H1 (cell line): ENCODE results near the gene BPIFB2. TPM values are rescaled to one million over a fixed set of nuclear protein-coding genes. Genes with fewer than 3 reads are reported as not detected.

Experiments used
- RAD21 ChIP-seq, 2 experiments: IDR thresholded peaks in 1 of 2; conservative IDR thresholded peaks in 1 of 2; 2 replicates each; pipeline ENCODE4 v1.6.1; 2011; ENCODE audit warnings: low read depth in 2 of 2, low read length in 2 of 2, improper control_type of control experiment in 1 of 2, inconsistent platforms in 1 of 2, mild to moderate bottlenecking in 1 of 2, moderate library complexity in 1 of 2
- RXRA ChIP-seq: IDR thresholded peaks from 2 replicates; pipeline ENCODE4 v1.6.1; 2011; ENCODE audit warnings: low read depth, mild to moderate bottlenecking, low read length, moderate library complexity; ENCODE audit not compliant: insufficient read depth
- SIX5 ChIP-seq: IDR thresholded peaks from 2 replicates; pipeline ENCODE4 v1.6.1; 2011; ENCODE audit warnings: mild to moderate bottlenecking, low read depth, low read length
- polyA plus RNA-seq, 7 experiments: library from polyadenylated mRNA; depleted of rRNA in 3 of 7; stranded (reverse) in 5 of 7; unstranded in 2 of 7; fragments of >200 nt in 5 of 7; fragments of 200-250 nt in 2 of 7; gene quantifications; 1 replicate in 5 of 7; 2 replicates in 1 of 7; 4 replicates in 1 of 7; pipeline versions ENCODE4 v1.2.1 to v1.2.3, GENCODE V29; 2011 to 2013; ENCODE audit warnings: missing spikeins in 2 of 7, mixed read lengths in 2 of 7
- total RNA-seq: library from RNA; stranded (reverse); fragmentation: NEBNext Ultra II Directional; extraction: Animal tissue kit (Norgen Biotek cat#: 25700); gene quantifications from 2 replicates; pipeline ENCODE4 v1.2.1, GENCODE V29; 2021

The BPIFB2 gene
- total and polyA plus RNA-seq, 2 of the 8 experiments (the other 6 are each of a cell fraction or from before 2014, with no cell fraction given), result not detected

DNA sequence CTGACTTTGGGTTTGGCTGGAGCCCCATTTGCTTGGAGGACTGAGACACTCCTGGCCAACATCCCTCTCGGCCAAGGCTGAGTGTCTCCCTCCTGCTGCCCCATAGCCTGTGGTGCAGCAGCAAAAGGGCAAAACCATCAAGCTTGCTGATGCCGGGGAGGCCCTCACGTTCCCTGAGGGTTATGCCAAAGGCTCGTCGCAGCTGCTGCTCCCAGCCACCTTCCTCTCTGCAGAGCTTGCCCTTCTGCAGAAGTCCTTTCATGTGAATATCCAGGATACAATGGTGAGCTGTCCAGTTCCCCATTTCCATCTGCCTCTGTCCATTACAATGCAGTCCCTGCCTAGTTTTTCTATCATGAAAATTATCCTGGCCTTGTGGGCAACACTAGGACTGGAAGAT, 30.0 kb downstream of the BPIFB2 start (continued):
- TF ChIP-seq SIX5 (no peak), RXRA (no peak), RAD21 (IDR thresholded peaks at IDR 0.05 in 1 of 2, conservative IDR thresholded peaks at IDR 0.05 in 1 of 2; ENCODE audit: low read depth in 2 of 2, low read length in 2 of 2) (no peak)
- TF ChIP-seq, all 59 proteins: peak for 0
